ENCODE measurements around the gene FAM20A. TPM values are rescaled to one million over a fixed set of nuclear protein-coding genes. Genes with fewer than 3 reads are reported as not detected.

The FAM20A gene
- total and polyA plus RNA-seq, 2 donors (not counting 1 experiment from before 2014, with no cell fraction given): not detected

- Histone ChIP-seq H3K9ac (ENCODE audit: low read length) (no peak overlapping the region), H3K9me3 (ENCODE audit: control extremely low read depth in 1 of 3, control insufficient read depth in 2 of 3, insufficient read depth in 1 of 3, low read length in 2 of 3) (no peaks in the 10 kb centered on the region), H4K20me1 (ENCODE audit: control insufficient read depth, insufficient read depth, low read length, poor library complexity, severe bottlenecking) (no peaks in the 10 kb centered on the region), H3K4me3 (ENCODE audit: control extremely low read depth in 1 of 5, extremely low read depth in 1 of 5, insufficient read depth in 1 of 5, low read depth in 2 of 5, low read length in 4 of 5) (no peak overlapping the region), H3K4me2 (replicated peaks; ENCODE audit: low read depth, low read length, poor library complexity, severe bottlenecking) (no peak overlapping the region), H3K36me3 (replicated peaks in 1 of 2; ENCODE audit: control extremely low read depth in 1 of 2, control insufficient read depth in 1 of 2, extremely low read depth in 1 of 2, insufficient read depth in 2 of 2, low read length in 1 of 2) (no peaks in the 10 kb centered on the region), H2AFZ (ENCODE audit: insufficient read depth, low read depth, low read length, poor library complexity, severe bottlenecking) (no peak overlapping the region), H3K27ac (ENCODE audit: low read length in 2 of 2) (no peak overlapping the region), H3K4me1 (ENCODE audit: control insufficient read depth in 2 of 2, insufficient read depth in 2 of 2, low read length in 2 of 2) (no peaks in the 10 kb centered on the region), H3K79me2 (ENCODE audit: control insufficient read depth, insufficient read depth, low read length) (no peaks in the 10 kb centered on the region), H3K27me3 (replicated peaks in 1 of 4; ENCODE audit: control extremely low read depth in 1 of 4, control insufficient read depth in 3 of 4, insufficient read depth in 4 of 4, low read length in 3 of 4) (peaks cover 0 to 4% (median 0%) of the 10 kb centered on the region in 4 experiments)
- Mint-ChIP-seq H3K27me3 (peaks cover 17% of the 10 kb centered on the region), H3K9me3 (ENCODE audit: insufficient read depth) (no peaks in the 10 kb centered on the region), H3K4me1 (no peaks in the 10 kb centered on the region), H3K27ac (no peak overlapping the region), H3K4me3 (no peak overlapping the region)
- WGBS (ENCODE audit: insufficient coverage): 94% methylated on average over 3 of the region's 8 CpGs
- TF ChIP-seq EZH2 (IDR thresholded peaks at IDR 0.05; ENCODE audit: borderline replicate concordance, insufficient read depth, low read depth, low read length, poor library complexity, severe bottlenecking): no peak
- no peak for TF ChIP-seq CTCF (IDR thresholded peaks at IDR 0.05)
- DNase-seq: no peak
- no peak for ATAC-seq (ENCODE audit: low read depth)
- ChIA-PET POLR2A (no interaction called here), CTCF (no interaction called here)
- intact Hi-C loops (cut with micrococcal nuclease): no loop called here
Observed at GRCh38 chr17:68567581-68567980, 33.6 kb downstream of the FAM20A start.

- TF ChIP-seq CTCF (IDR thresholded peaks at IDR 0.05) (no peak), EZH2 (IDR thresholded peaks at IDR 0.05; ENCODE audit: borderline replicate concordance, insufficient read depth, low read depth, low read length, poor library complexity, severe bottlenecking) (no peak)
- no peak overlapping the region for H3K27ac ChIP-seq (ENCODE audit: low read length in 2 of 2)
- H3K27ac Mint-ChIP-seq: no peak overlapping the region
- ChIA-PET CTCF (no interaction called here), POLR2A (no interaction called here)
- peaks cover 0 to 4% (median 0%) of the 10 kb centered on the region in 4 experiments for H3K27me3 ChIP-seq (replicated peaks in 1 of 4; ENCODE audit: control extremely low read depth in 1 of 4, control insufficient read depth in 3 of 4, insufficient read depth in 4 of 4, low read length in 3 of 4)
- H4K20me1 ChIP-seq (ENCODE audit: control insufficient read depth, insufficient read depth, low read length, poor library complexity, severe bottlenecking): no peaks in the 10 kb centered on the region
- ATAC-seq (ENCODE audit: low read depth) (no peak), DNase-seq (no peak)
- H3K9ac ChIP-seq (ENCODE audit: low read length): no peak overlapping the region
- H3K27me3 Mint-ChIP-seq: peaks cover 17% of the 10 kb centered on the region
- intact Hi-C loops (cut with micrococcal nuclease): no loop called here
- H3K4me2 ChIP-seq (replicated peaks; ENCODE audit: low read depth, low read length, poor library complexity, severe bottlenecking): no peak overlapping the region
- WGBS (ENCODE audit: insufficient coverage): 100% methylated on average over 2 of the region's 3 CpGs
- no peaks in the 10 kb centered on the region for H3K4me1 ChIP-seq (ENCODE audit: control insufficient read depth in 2 of 2, insufficient read depth in 2 of 2, low read length in 2 of 2)
- H3K4me3 Mint-ChIP-seq: no peak overlapping the region
- no peak overlapping the region for H3K4me3 ChIP-seq (ENCODE audit: control extremely low read depth in 1 of 5, extremely low read depth in 1 of 5, insufficient read depth in 1 of 5, low read depth in 2 of 5, low read length in 4 of 5)
- no peaks in the 10 kb centered on the region for H3K79me2 ChIP-seq (ENCODE audit: control insufficient read depth, insufficient read depth, low read length)
- H3K4me1 Mint-ChIP-seq: no peaks in the 10 kb centered on the region
- H3K9me3 Mint-ChIP-seq (ENCODE audit: insufficient read depth): no peaks in the 10 kb centered on the region
- H3K9me3 ChIP-seq (ENCODE audit: control extremely low read depth in 1 of 3, control insufficient read depth in 2 of 3, insufficient read depth in 1 of 3, low read length in 2 of 3): no peaks in the 10 kb centered on the region
- H3K36me3 ChIP-seq (replicated peaks in 1 of 2; ENCODE audit: control extremely low read depth in 1 of 2, control insufficient read depth in 1 of 2, extremely low read depth in 1 of 2, insufficient read depth in 2 of 2, low read length in 1 of 2): no peaks in the 10 kb centered on the region
- H2AFZ ChIP-seq (ENCODE audit: insufficient read depth, low read depth, low read length, poor library complexity, severe bottlenecking): no peak overlapping the region
Observed at GRCh38 chr17:68567035-68567434, 34.1 kb downstream of the FAM20A start.

Measured in B cell (primary cell).